HepG2 (cell line): ENCODE results near the gene SEC14L5. TPM values are rescaled to one million over a fixed set of nuclear protein-coding genes. Genes with fewer than 3 reads are reported as not detected.

Experiments
- ATAC-seq: fragments of 200-7000 bp; cut with Tn5 transposase; 3 replicates; pipeline ENCODE4 v1.9.1; 2020; ENCODE audit warnings: mild to moderate bottlenecking, moderate library complexity
- BruUV-seq: library from RNA; stranded (reverse); fragments of 400-500 nt; replicated peaks from 2 replicates; lab custom pipeline; 2021; lab: Mats Ljungman, UMichigan
- CTCF ChIA-PET: fragments of 300-600 bp; formaldehyde crosslinking; extraction: SDS; loops from one replicate; lab custom pipeline; 2021; ENCODE audit warnings: low total read pairs, inconsistent platforms, low intra/inter-chr PET ratio; lab: Yijun Ruan, JAX
- POLR2A ChIA-PET: fragments of 350-600 bp; sonication (Branson Sonifier 250); formaldehyde crosslinking; loops from one replicate; lab custom pipeline; 2020; ENCODE audit warnings: antibody characterized with exemption, inconsistent platforms; lab: Yijun Ruan, JAX
- DNase-seq: peaks from one replicate; pipeline ENCODE4 v3.0.0-alpha.2; 2015; ENCODE audit warnings: low spot score
- FAIRE-seq: peaks from 3 replicates; lab custom pipeline; 2011; peaks lifted over from hg19 to GRCh38; lab: Jason Lieb, UNC
- H2AFZ ChIP-seq: one replicate; pipeline ENCODE4 v1.6.1; 2011; ENCODE audit warnings: low read length, inconsistent platforms
- H3K27ac ChIP-seq: fragments of 300-600 bp; 3 replicates; pipeline ENCODE4 v1.8.0; 2011; ENCODE audit warnings: mixed run types, mild to moderate bottlenecking, mixed read lengths, low read length, inconsistent platforms; ENCODE audit not compliant: insufficient read depth; ENCODE audit errors: extremely low read length
- H3K27me3 ChIP-seq, 2 experiments: fragments of 200-600 bp in 1 of 2; 2 replicates in 1 of 2; 3 replicates in 1 of 2; pipeline versions ENCODE4 v1.6.0 to v1.8.0; 2011; ENCODE audit warnings: low read length in 2 of 2, mild to moderate bottlenecking in 2 of 2, moderate library complexity in 2 of 2, inconsistent platforms in 1 of 2; ENCODE audit not compliant: insufficient read depth in 2 of 2, control insufficient read depth in 1 of 2
- H3K36me3 ChIP-seq, 2 experiments: fragments of 200-600 bp in 1 of 2; replicated peaks in 1 of 2; 2 replicates in 1 of 2; 3 replicates in 1 of 2; pipeline versions ENCODE4 v1.5.1 to v1.8.0; 2011; ENCODE audit warnings: low read length in 2 of 2, inconsistent platforms in 1 of 2; ENCODE audit not compliant: insufficient read depth in 2 of 2, control insufficient read depth in 1 of 2
- H3K4me1 ChIP-seq: 2 replicates; pipeline ENCODE4 v1.5.1; 2012; ENCODE audit warnings: low read length, inconsistent platforms; ENCODE audit not compliant: insufficient read depth
- H3K4me2 ChIP-seq: 2 replicates; pipeline ENCODE4 v1.6.0; 2011; ENCODE audit warnings: low read depth, low read length, inconsistent platforms
- H3K4me3 ChIP-seq, 3 experiments: fragments of 200-600 bp in 1 of 3; sonication (generic), shearing (Covaris generic) in 1 of 3; replicated peaks in 1 of 3; 2 replicates each; pipeline ENCODE4 v1.5.1; 2011 to 2016; ENCODE audit warnings: low read length in 3 of 3, inconsistent platforms in 2 of 3, low read depth in 2 of 3, mild to moderate bottlenecking in 2 of 3, control low read depth in 1 of 3, mixed read lengths in 1 of 3; ENCODE audit not compliant: insufficient read depth in 1 of 3
- H3K79me2 ChIP-seq: one replicate; pipeline ENCODE4 v1.6.1; 2011; ENCODE audit warnings: low read length, inconsistent platforms; ENCODE audit not compliant: insufficient read depth
- H3K9ac ChIP-seq: 2 replicates; pipeline ENCODE4 v1.6.0; 2011; ENCODE audit warnings: mild to moderate bottlenecking, low read depth, low read length, inconsistent platforms; ENCODE audit not compliant: insufficient read depth
- H3K9me3 ChIP-seq: 2 replicates; pipeline ENCODE4 v1.5.1; 2012; ENCODE audit warnings: mild to moderate bottlenecking, low read length
- H4K20me1 ChIP-seq: 2 replicates; pipeline ENCODE4 v1.6.0; 2011; ENCODE audit warnings: inconsistent platforms, mild to moderate bottlenecking, low read length, moderate library complexity; ENCODE audit not compliant: insufficient read depth
- ADNP ChIP-seq: sonication (generic); formaldehyde crosslinking; IDR thresholded peaks from 2 replicates; pipeline ENCODE4 v1.4.0; 2020; ENCODE audit warnings: missing genetic modification reagents
- FOXO1 ChIP-seq: sonication (generic); formaldehyde crosslinking; IDR thresholded peaks from 2 replicates; pipeline ENCODE4 v1.4.0; 2020; ENCODE audit warnings: missing genetic modification reagents
- FOXO4 ChIP-seq: sonication (generic); formaldehyde crosslinking; conservative IDR thresholded peaks from 2 replicates; pipeline ENCODE4 v1.8.1; 2023; ENCODE audit warnings: missing genetic modification reagents
- HDAC2 ChIP-seq: sonication (generic); formaldehyde crosslinking; IDR thresholded peaks from 2 replicates; pipeline ENCODE4 v1.4.0; 2020; ENCODE audit warnings: missing genetic modification reagents
- ISX ChIP-seq: sonication (generic); formaldehyde crosslinking; conservative IDR thresholded peaks from 2 replicates; pipeline ENCODE4 v1.5.0; 2020; ENCODE audit warnings: missing genetic modification reagents
- MXD1 ChIP-seq: sonication (generic); formaldehyde crosslinking; IDR thresholded peaks from 2 replicates; pipeline ENCODE4 v1.4.0; 2020; ENCODE audit warnings: mild to moderate bottlenecking, missing genetic modification reagents
- RBFOX2 ChIP-seq: fragments of 200-400 bp; formaldehyde crosslinking; IDR thresholded peaks from 2 replicates; pipeline ENCODE4 v1.6.1; 2017; ENCODE audit warnings: low read depth, mild to moderate bottlenecking, low read length
- REXO4 ChIP-seq: sonication (generic); formaldehyde crosslinking; IDR thresholded peaks from 2 replicates; pipeline ENCODE4 v1.8.0; 2022; ENCODE audit warnings: missing genetic modification reagents, mild to moderate bottlenecking, borderline replicate concordance
- SAP130 ChIP-seq: IDR thresholded peaks from 2 replicates; pipeline ENCODE4 v1.6.1; 2016; ENCODE audit warnings: low read depth
- ZBTB39 ChIP-seq: sonication (generic); formaldehyde crosslinking; IDR thresholded peaks from 2 replicates; pipeline ENCODE4 v1.5.0; 2020; ENCODE audit warnings: missing genetic modification reagents
- ZNF205 ChIP-seq: IDR thresholded peaks from 2 replicates; pipeline ENCODE4 v1.6.1; 2018; ENCODE audit warnings: missing biosample characterization, missing genetic modification reagents
- ZNF296 ChIP-seq: sonication (generic); formaldehyde crosslinking; conservative IDR thresholded peaks from 2 replicates; pipeline ENCODE4 v1.5.0; 2020; ENCODE audit warnings: mild to moderate bottlenecking, missing genetic modification reagents
- ZNF432 ChIP-seq: sonication (generic); formaldehyde crosslinking; IDR thresholded peaks from 2 replicates; pipeline ENCODE4 v1.5.0; 2020; ENCODE audit warnings: missing genetic modification reagents, mild to moderate bottlenecking, borderline replicate concordance
- ZNF782 ChIP-seq: sonication (generic); formaldehyde crosslinking; IDR thresholded peaks from 2 replicates; pipeline ENCODE4 v1.4.0; 2020; ENCODE audit warnings: missing genetic modification reagents, mild to moderate bottlenecking, borderline replicate concordance
- WGBS: methylation state at CpG from one replicate; pipeline ENCODE4 v1.1.6; 2017; ENCODE audit warnings: low lambda C conversion rate; 5-methylcytosine and 5-hydroxymethylcytosine counted together
- in situ Hi-C: cut with HindIII; loops from 2 replicates; pipeline ENCODE4 v1.10.0; 2017; ENCODE audit warnings: low pct_unique_long_range_greater_than_20kb; ENCODE audit not compliant: extremely low pct_ligation_motif_present
- intact Hi-C: fragments of 100-400 bp; cut with micrococcal nuclease; formaldehyde crosslinking; loops from one replicate; pipeline ENCODE4 v1.10.0; 2022; ENCODE audit not compliant: unreplicated experiment
- polyA plus RNA-seq, 8 experiments: library from polyadenylated mRNA; depleted of rRNA in 3 of 8; stranded (reverse) in 7 of 8; unstranded in 1 of 8; fragments of >200 nt; fragmentation: Illumina TruSeq in 4 of 8; extraction: Trizol in 4 of 8; gene quantifications; 2 replicates each; pipeline versions ENCODE4 v1.2.1 to v1.2.3, GENCODE V29; 2011 to 2016; ENCODE audit warnings: low read depth in 4 of 8, missing spikeins in 1 of 8, mixed read lengths in 1 of 8; ENCODE audit not compliant: insufficient read depth in 1 of 8
- total RNA-seq, 5 experiments: library from RNA; depleted of rRNA; stranded (reverse); fragments of >200 nt; fragmentation: Illumina TruSeq; extraction: Trizol; gene quantifications; 2 replicates each; pipeline ENCODE4 v1.2.3, GENCODE V29; 2016; ENCODE audit warnings: low read depth in 1 of 5
- TF ChIP-seq, protein P1 (sequence below): sonication (generic); formaldehyde crosslinking; IDR thresholded peaks from 2 replicates; pipeline ENCODE4 v1.4.0; 2020; ENCODE audit warnings: missing genetic modification reagents

Gene SEC14L5
- total and polyA plus RNA-seq, 2 of the 13 experiments (the other 11 are each of a cell fraction or from before 2014, with no cell fraction given) = 0.40 to 0.42 TPM

DNA sequence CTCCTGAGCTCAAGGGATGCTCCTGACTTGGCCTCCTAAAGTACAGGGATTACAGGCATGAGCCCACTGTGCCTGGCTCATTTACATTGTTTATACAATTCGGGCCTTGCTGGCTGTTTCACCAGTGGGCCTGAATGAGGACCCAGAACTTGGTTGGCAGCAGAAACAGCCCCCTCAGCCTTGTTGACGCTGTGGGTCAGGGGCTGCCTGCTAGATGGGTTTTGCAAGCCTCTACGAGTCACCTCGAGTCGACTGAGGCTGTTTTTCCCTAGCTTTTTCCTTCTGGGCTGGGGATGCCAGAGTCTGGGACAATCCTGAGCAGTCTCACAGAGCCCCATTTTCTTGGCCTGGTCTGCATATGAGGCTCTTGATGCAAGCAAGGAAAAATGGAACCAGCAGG, 37.3 kb upstream of the SEC14L5 start:
- intact Hi-C loops (no loop called here), in situ Hi-C loops (no loop called here)
- ChIA-PET POLR2A (interaction anchor here (1.4 kb wide), 1 partner anchor 23 kb away, joined by 4 read pairs; no protein-coding TSS in a partner anchor), CTCF (no interaction called here)
- 62% methylated on average over 5 of the region's 5 CpGs for WGBS
- no peaks in the 10 kb centered on the region for H3K36me3 ChIP-seq
- H3K4me3 ChIP-seq = no peak overlapping the region
- H2AFZ ChIP-seq = no peak overlapping the region
- no peak overlapping the region for H3K9ac ChIP-seq
- peaks cover 32% of the 10 kb centered on the region for H3K4me1 ChIP-seq
- ATAC-seq (no peak), FAIRE-seq (no peak), DNase-seq (no peak)
- H4K20me1 ChIP-seq = no peaks in the 10 kb centered on the region
- H3K9me3 ChIP-seq = no peaks in the 10 kb centered on the region
- no peak overlapping the region for H3K4me2 ChIP-seq
- BruUV-seq = no TSS peak
- no peak overlapping the region for H3K27ac ChIP-seq
- H3K79me2 ChIP-seq = no peaks in the 10 kb centered on the region
- no peaks in the 10 kb centered on the region for H3K27me3 ChIP-seq
- no peak for TF ChIP-seq ISX (CRISPR knock-in tag)
- TF ChIP-seq RBFOX2 = no peak
- TF ChIP-seq ZNF432 (CRISPR knock-in tag) = no peak
- TF ChIP-seq REXO4 (CRISPR knock-in tag) = no peak
- no peak for TF ChIP-seq ZBTB39
- TF ChIP-seq ZNF782 = no peak
- no peak for TF ChIP-seq HDAC2
- TF ChIP-seq SAP130 (CRISPR knock-in tag) = no peak
- TF ChIP-seq, protein P1, sequence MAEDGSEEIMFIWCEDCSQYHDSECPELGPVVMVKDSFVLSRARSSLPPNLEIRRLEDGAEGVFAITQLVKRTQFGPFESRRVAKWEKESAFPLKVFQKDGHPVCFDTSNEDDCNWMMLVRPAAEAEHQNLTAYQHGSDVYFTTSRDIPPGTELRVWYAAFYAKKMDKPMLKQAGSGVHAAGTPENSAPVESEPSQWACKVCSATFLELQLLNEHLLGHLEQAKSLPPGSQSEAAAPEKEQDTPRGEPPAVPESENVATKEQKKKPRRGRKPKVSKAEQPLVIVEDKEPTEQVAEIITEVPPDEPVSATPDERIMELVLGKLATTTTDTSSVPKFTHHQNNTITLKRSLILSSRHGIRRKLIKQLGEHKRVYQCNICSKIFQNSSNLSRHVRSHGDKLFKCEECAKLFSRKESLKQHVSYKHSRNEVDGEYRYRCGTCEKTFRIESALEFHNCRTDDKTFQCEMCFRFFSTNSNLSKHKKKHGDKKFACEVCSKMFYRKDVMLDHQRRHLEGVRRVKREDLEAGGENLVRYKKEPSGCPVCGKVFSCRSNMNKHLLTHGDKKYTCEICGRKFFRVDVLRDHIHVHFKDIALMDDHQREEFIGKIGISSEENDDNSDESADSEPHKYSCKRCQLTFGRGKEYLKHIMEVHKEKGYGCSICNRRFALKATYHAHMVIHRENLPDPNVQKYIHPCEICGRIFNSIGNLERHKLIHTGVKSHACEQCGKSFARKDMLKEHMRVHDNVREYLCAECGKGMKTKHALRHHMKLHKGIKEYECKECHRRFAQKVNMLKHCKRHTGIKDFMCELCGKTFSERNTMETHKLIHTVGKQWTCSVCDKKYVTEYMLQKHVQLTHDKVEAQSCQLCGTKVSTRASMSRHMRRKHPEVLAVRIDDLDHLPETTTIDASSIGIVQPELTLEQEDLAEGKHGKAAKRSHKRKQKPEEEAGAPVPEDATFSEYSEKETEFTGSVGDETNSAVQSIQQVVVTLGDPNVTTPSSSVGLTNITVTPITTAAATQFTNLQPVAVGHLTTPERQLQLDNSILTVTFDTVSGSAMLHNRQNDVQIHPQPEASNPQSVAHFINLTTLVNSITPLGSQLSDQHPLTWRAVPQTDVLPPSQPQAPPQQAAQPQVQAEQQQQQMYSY (CRISPR knock-in tag) = no peak
- no peak for TF ChIP-seq FOXO4 (CRISPR knock-in tag)
- no peak for TF ChIP-seq MXD1 (CRISPR knock-in tag)
- TF ChIP-seq ADNP (CRISPR knock-in tag) = no peak
- TF ChIP-seq ZNF296 (CRISPR knock-in tag) = no peak
- no peak for TF ChIP-seq FOXO1 (CRISPR knock-in tag)
- TF ChIP-seq ZNF205 (CRISPR knock-in tag) = no peak
